ENCODE results near the gene HK1. TPM values are rescaled to one million over a fixed set of nuclear protein-coding genes. Genes with fewer than 3 reads are reported as not detected.
A peak's percentile ranks its signal among the peaks of the same experiment; 100 is the strongest.

HK1 gene
- total RNA-seq, 1 experiment from 2014 or later = 140 TPM

DNA sequence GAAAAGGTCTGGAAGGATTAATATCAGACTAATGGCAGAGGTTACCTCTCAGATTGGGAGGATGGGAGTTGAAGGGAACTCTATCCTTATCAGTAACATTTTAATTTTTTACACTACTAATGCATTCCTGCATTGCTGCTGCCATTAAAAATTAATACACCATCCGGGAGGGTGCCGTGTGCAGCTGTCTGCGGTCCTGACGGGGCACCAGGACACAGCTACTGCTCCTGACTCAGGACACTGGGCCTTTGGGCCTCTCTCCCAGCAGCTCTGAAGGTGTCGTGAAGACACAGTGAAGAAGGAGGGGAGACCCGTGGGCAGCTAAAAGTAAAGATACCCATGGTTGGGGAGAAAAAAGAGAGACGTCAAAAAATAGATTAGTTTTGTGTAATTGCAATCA, 23.4 kb upstream of the HK1 start:
- no peak overlapping the region for H2AFZ ChIP-seq
- BruUV-seq (replicated peaks) = no TSS peak
- no peak overlapping the region for H3K27ac ChIP-seq
- H3K9me3 ChIP-seq (ENCODE audit: insufficient read depth, low read depth) = no peaks in the 10 kb centered on the region
- H3K36me3 ChIP-seq (ENCODE audit: low read depth) = peaks cover 81% of the 10 kb centered on the region
- no peaks in the 10 kb centered on the region for H3K27me3 ChIP-seq (ENCODE audit: insufficient read depth, low read depth)
- H3F3A ChIP-seq (ENCODE audit: insufficient read depth, low read depth) = peaks cover 53% of the 10 kb centered on the region
- TF ChIP-seq, protein P1, sequence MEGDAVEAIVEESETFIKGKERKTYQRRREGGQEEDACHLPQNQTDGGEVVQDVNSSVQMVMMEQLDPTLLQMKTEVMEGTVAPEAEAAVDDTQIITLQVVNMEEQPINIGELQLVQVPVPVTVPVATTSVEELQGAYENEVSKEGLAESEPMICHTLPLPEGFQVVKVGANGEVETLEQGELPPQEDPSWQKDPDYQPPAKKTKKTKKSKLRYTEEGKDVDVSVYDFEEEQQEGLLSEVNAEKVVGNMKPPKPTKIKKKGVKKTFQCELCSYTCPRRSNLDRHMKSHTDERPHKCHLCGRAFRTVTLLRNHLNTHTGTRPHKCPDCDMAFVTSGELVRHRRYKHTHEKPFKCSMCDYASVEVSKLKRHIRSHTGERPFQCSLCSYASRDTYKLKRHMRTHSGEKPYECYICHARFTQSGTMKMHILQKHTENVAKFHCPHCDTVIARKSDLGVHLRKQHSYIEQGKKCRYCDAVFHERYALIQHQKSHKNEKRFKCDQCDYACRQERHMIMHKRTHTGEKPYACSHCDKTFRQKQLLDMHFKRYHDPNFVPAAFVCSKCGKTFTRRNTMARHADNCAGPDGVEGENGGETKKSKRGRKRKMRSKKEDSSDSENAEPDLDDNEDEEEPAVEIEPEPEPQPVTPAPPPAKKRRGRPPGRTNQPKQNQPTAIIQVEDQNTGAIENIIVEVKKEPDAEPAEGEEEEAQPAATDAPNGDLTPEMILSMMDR (conservative IDR thresholded peaks at IDR 0.05) = no peak
- no peak for TF ChIP-seq EZH2 (IDR thresholded peaks at IDR 0.05; ENCODE audit: low read depth)
- H3K9me2 ChIP-seq (ENCODE audit: insufficient read depth) = no peaks in the 10 kb centered on the region
- no peak overlapping the region for H3K4me3 ChIP-seq
- CTCF ChIA-PET = interaction anchor here (1.7 kb wide), 1 partner anchor 138 kb away, joined by 4 read pairs; no protein-coding TSS in a partner anchor
- no peak overlapping the region for H3K4me2 ChIP-seq
- no peaks in the 10 kb centered on the region for H3K4me1 ChIP-seq (replicated peaks; ENCODE audit: insufficient read depth)
- intact Hi-C loops (cut with micrococcal nuclease; ENCODE audit: unreplicated experiment) = no loop called here
- DNase-seq = no peak
- POLR2A ChIA-PET (ENCODE audit: unreplicated experiment) = no interaction called here
- peaks cover 20% of the 10 kb centered on the region; the same call in 1 of the 2 replicates for H4K20me1 ChIP-seq (ENCODE audit: insufficient read depth)
- no peaks in the 10 kb centered on the region for H3K79me2 ChIP-seq (ENCODE audit: low read depth)

DNA sequence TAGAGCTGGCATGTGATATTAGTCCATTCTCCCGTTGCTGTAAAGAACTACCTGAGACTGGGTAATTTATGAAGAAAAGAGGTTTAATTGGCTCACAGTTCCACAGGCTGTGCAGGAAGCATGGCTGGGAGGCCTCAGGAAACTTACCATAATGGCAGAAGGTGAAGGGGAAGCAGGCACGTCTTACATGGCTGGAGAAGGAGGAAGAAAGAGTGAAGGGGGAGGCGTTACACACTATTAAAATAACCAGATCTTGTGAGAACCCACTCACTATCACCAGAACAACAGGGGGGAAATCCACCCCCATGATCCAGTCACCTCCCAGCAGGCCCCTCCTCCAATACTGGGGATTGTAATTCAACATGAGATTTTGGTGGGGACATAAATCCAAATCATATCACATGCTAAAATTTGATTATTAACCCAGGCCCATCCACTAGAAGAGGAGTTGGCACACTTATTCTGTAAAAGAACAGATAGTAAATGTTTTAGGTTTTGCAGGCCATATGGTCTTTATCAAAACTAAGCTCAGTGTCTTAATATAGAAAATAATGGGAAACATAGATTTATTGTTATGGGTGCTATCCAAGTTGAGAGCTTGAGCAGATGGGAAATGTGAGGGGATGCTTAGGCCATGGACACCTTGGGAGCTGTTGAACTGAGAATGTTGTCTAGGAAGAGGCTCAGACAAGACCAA, 18.6 kb upstream of the HK1 start:
- H3K4me1 ChIP-seq (replicated peaks; ENCODE audit: insufficient read depth) = no peaks in the 10 kb centered on the region
- H3K4me3 ChIP-seq = no peak overlapping the region
- intact Hi-C loops (cut with micrococcal nuclease; ENCODE audit: unreplicated experiment) = loop anchor here (5.0 kb wide), 1 partner anchor 58 kb away; no protein-coding TSS in a partner anchor
- no peaks in the 10 kb centered on the region for H3K9me2 ChIP-seq (ENCODE audit: insufficient read depth)
- peaks cover 68% of the 10 kb centered on the region for H3K36me3 ChIP-seq (ENCODE audit: low read depth)
- peaks cover 24% of the 10 kb centered on the region; the same call in 1 of the 2 replicates for H4K20me1 ChIP-seq (ENCODE audit: insufficient read depth)
- no peak overlapping the region for H3K27ac ChIP-seq
- DNase-seq = no peak
- ChIA-PET POLR2A (ENCODE audit: unreplicated experiment) (no interaction called here), CTCF (no interaction called here)
- no TSS peak for BruUV-seq (replicated peaks)
- TF ChIP-seq, protein P1 (conservative IDR thresholded peaks at IDR 0.05) = no peak
- no peak for TF ChIP-seq EZH2 (IDR thresholded peaks at IDR 0.05; ENCODE audit: low read depth)
- H3K27me3 ChIP-seq (ENCODE audit: insufficient read depth, low read depth) = no peaks in the 10 kb centered on the region
- no peaks in the 10 kb centered on the region for H3K79me2 ChIP-seq (ENCODE audit: low read depth)
- H3F3A ChIP-seq (ENCODE audit: insufficient read depth, low read depth) = peaks cover 72% of the 10 kb centered on the region
- no peak overlapping the region for H3K4me2 ChIP-seq
- no peak overlapping the region for H2AFZ ChIP-seq
- H3K9me3 ChIP-seq (ENCODE audit: insufficient read depth, low read depth) = no peaks in the 10 kb centered on the region

DNA sequence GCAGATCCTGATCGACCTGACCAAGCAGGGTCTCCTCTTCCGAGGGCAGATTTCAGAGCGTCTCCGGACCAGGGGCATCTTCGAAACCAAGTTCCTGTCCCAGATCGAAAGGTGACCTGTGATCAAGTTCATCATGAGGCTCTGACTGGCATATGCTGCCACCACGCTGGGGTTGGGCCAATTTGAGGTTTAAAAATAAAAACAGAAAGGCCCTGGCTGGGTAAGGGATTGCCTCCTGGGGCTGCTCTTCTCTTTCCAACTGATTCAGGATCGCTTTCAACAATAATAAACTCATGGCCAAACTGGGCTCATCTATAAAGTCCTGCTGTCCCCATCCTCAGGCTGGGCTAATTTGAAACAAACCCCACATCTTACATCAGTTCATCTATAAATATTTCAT, 17.1 kb upstream of the HK1 start:
- Histone ChIP-seq H3K4me3 (no peak overlapping the region), H3F3A (ENCODE audit: insufficient read depth, low read depth) (peaks cover 79% of the 10 kb centered on the region), H2AFZ (no peak overlapping the region), H3K36me3 (ENCODE audit: low read depth) (peaks cover 58% of the 10 kb centered on the region), H3K79me2 (ENCODE audit: low read depth) (no peaks in the 10 kb centered on the region), H3K9me2 (ENCODE audit: insufficient read depth) (no peaks in the 10 kb centered on the region), H3K27ac (peak overlapping the region; percentile 20; the same call in 1 of the 2 replicates), H3K4me1 (replicated peaks; ENCODE audit: insufficient read depth) (no peaks in the 10 kb centered on the region), H3K27me3 (ENCODE audit: insufficient read depth, low read depth) (no peaks in the 10 kb centered on the region), H4K20me1 (ENCODE audit: insufficient read depth) (0 out of 2 replicates have a peak, but pooled peaks cover 11% of the 10 kb centered on the region), H3K4me2 (no peak overlapping the region), H3K9me3 (ENCODE audit: insufficient read depth, low read depth) (no peaks in the 10 kb centered on the region)
- intact Hi-C loops (cut with micrococcal nuclease; ENCODE audit: unreplicated experiment) = loop anchor here (5.0 kb wide), 1 partner anchor 56 kb away; no protein-coding TSS in a partner anchor
- CTCF ChIA-PET = no interaction called here
- no peak for DNase-seq
- POLR2A ChIA-PET (ENCODE audit: unreplicated experiment) = no interaction called here
- no TSS peak for BruUV-seq (replicated peaks)
- TF ChIP-seq EZH2 (IDR thresholded peaks at IDR 0.05; ENCODE audit: low read depth) = no peak
- TF ChIP-seq, protein P1 (conservative IDR thresholded peaks at IDR 0.05) = no peak
